ENCODE data around the gene OR1Q1.
"Not testable (repeated sequence)": the region's sequence is repeated elsewhere in the genome, so short reads cannot be mapped to it uniquely, and the experiment has no call there.

OR1Q1 gene, protein sequence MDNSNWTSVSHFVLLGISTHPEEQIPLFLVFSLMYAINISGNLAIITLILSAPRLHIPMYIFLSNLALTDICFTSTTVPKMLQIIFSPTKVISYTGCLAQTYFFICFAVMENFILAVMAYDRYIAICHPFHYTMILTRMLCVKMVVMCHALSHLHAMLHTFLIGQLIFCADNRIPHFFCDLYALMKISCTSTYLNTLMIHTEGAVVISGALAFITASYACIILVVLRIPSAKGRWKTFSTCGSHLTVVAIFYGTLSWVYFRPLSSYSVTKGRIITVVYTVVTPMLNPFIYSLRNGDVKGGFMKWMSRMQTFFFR

DNA sequence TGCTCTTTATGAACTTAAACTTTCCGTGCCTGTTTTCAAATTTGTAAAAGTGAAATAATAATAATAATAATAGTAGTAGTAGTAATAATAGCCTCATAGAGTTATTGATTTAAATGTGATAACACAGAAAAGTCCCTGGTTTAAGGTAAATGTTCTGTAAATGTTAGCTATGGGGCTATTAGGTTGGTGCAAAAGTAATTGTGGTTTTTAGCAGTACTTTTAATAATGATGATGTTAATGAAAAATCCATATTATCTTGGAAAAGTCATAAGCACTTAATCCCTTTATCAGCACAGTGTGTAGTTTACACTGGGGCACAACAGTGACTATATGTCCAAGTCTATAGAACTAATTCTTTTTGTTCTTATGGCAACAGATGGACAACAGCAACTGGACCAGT lies at the start of gene OR1Q1:
Gene OR1Q1, plus strand, starts transcription at position 377 of the 400 bp plus-strand sequence. Its CDS starts 0 bp downstream, at position 377.
- no peak for DNase-seq

DNA sequence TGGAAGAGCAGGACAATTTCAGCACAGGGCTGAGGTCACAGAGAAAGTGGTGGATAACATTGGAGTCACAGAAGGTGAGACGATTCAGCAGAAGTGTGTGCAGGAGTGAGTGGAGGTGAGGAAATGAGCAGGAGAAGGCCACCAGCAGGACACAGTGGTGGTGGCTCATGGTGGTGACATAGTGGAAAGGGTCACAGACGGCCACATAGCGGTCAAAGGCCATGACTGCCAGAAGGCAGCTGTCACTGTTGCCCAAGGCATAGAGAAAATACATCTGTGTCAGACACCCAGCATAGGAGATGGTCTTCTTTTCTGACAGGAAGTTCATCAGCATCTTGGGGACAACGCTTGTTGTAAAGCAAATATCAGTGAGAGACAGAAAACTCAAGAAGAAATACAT lies 46.6 kb upstream of the OR1Q1 start:
- DNase-seq, result no peak

DNA sequence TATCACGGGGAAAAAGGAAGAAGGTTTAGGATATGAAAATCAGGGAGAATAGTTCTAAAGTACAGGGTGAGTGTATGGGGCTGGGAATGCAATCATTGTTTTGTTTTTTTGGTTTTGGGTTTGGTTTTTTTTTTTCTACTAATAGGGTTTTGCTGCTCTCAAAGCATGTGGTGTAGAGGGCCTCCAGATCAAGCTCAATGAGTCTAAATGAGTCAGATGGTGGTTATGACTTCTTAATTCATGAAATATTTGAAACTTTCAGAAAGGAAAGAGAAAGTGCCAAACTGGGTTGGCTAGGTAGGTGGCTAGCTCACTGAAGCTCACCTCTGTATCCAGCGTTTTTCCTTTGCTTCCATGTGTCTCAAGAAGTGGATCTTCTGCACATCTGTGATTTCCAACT lies 42.1 kb upstream of the OR1Q1 start:
- no peak for DNase-seq

DNA sequence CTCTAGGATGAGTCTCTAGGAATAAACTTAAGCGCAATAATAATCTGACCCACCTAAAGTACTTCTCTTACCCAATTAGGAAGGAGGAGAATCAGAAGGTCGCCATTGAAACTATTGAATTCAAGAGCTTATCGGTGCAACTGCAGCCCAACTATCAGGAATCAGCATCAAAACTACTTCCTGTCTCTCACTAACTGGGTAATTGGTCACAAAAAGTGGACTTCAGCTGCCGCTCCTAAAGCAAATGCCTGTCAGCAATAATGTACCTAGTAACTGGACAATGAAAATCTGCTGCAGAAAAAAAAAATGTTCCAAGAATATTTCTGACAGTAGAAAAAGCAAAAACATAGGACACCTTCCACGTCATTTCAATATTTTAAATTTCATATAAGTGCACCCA lies 34.7 kb upstream of the OR1Q1 start:
- DNase-seq, result no peak

DNA sequence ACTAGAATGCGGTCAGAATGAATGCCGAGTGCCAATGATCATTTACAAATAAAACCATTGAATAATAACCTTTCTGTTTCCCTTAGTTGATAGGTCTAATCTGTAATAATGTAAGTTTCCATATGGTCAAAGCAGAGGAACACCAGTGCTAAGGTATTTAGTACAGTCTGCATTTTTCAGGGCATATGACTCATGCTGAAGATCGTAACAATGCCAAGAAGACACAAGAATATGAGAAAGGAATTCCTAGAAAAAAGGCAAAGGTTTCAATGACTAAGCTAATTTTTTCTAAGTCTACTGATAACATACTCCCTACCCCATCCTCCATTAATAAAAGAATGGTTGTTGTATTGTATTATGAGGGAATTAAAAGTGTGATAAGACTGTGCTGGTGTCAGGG lies 34.2 kb upstream of the OR1Q1 start:
- DNase-seq, result no peak

DNA sequence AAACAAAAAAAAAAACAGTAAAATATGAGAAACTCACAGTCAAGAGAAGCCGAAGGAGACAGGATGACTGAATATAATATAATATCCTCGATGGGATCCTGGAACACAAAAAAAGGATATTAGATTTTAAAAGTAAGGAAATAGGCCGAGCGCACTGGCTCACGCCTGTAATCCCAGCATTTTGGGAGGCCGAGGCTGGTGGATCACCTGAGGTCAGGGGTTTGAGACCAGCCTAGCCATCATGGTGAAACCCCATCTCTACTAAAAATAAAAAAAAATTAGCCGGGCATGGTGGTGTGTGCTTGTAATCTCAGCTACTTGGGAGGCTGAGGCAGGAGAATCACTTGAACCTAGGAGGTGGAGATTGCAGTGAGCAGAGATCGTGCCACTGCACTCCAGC lies 31.3 kb upstream of the OR1Q1 start, which contains the start of gene OR1L8:
Gene OR1L8, minus strand, starts transcription at position 101 of the 400 bp plus-strand sequence. CDS start 14,907 bp downstream, outside the sequence.
- DNase-seq, result not testable (repeated sequence)

DNA sequence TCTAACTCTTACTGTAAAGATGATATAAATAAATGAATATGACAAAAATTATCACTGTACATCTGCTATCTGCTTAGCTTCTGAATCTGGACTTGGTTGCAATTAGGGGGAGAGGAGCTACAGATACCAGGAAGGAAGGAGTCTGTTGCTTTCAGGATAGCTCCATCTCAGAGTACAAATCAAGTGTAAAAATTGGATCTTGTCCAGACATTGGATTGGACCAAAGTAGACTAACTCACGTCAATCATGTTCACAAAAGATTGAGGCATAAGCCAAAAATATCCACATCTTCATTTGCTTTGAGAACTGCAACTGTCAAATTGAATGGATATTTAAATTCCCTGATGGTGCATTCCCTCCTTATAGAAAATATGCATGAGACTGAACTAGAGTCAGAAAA lies 8.8 kb upstream of the OR1Q1 start:
- DNase-seq, result no peak

DNA sequence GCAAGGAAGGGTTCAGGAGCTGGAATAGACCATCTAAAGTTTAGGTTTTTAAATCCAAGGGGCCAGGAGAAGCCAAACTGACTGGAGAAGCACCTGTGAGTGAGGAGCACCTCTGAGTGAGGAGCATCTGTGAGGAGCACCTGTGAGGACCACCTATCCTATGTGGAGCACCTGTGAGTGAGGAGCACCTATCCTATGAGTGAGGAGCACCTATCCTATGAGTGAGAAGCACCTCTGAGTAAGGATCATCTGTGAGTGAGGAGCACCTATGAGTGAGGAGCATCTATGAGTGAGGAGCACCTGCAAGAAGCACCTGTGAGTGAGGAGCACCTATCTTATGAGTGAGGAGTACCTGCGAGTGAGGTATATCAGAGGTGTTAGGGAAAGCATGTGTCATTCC lies 8.0 kb upstream of the OR1Q1 start:
- no peak for DNase-seq

DNA sequence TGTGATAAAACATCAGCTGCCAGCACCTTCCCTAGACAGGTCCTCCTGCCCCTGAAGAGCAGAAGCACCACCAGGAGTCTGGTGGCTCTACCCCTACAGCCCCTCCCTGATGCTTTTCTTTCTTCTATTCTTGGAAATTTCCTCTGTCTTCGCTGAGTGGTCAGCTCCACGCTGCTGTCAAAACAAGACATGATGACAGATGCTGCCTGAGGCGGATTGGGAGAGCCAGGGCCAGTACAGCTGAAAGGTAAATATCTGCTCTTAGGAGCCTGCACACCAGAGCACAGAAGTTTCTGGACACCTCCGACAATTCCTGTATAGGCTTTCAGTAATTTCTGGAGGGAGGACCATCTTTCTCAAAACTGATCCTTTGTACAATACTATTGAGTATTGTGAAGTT lies 4.7 kb upstream of the OR1Q1 start:
- DNase-seq, result no peak

DNA sequence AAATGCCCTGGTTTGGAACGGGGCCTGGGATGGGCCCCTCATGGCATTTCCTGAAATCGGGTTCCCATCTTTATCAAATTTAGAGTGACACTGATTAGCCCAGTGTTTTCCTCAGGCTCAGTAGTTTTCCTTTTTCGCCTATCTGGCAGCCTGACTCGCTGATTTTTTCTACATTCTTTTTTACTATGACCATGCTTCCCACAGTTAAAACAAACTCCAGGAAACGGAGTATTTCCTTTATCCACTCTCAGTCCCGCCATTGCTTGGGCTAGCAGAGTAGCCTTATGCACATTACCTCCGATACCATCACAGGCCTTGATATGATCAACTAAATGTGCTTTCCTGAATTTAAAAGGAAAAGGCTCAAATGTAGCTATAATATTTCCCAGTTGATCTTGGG lies 5.5 kb downstream of the OR1Q1 start:
- no peak for DNase-seq

DNA sequence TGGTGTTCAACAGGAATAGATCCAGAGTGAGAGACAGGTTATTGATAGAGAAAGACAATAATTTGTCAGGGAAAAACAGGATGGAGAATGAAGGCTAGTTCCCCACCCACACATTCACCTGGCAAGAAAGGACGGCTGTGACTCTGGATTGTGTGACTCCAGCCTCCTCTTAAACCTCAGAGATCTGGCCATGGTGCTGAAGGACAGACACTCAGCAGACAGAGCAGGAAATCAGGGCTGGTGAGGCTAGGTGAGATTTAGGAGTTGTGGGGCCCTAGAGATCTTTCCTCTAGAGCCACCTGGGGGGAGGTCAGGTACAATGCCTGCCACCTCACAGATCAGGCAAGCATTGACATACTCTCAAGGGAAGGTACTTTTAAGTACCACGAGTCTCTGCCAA lies 27.7 kb downstream of the OR1Q1 start:
- DNase-seq, result no peak

DNA sequence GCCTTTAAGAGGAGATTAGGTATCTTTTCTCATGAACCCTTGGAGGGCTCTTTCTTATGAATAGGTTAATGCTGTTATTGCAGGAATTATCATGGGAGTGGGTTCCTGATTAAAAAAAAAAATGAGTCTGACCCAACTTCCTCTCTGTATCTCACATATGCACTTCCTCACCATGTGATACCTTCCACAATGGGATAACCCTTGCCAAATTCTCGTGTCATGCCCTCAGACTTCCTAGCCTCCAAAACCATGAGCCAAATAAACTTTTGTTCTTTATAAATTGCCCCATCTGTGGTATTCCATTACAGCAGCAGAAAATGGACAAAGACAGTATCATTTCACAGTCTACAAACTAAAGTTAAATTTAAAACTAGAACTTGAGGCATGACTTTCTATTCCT lies 41.8 kb downstream of the OR1Q1 start:
- no peak for DNase-seq

DNA sequence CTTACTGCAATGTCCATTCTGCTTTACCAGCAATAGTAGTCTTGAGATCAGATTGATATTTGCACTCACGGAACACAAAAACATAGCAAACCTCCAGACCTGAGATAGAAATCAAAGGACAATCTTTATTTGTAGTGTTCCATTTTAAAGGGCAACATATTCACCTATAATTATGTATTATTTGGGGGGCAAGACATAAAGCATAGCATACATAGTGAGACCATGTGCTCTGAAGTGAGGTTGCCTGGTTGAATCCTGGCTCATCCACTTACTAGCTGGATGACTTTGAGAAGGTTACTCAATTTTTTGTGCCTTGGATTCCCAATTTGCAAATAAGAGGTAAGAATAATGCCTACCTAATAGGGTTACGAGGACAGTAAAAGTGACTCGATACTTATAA lies 43.0 kb downstream of the OR1Q1 start, which contains the start of gene OR1B1:
Gene OR1B1, minus strand, starts transcription at position 101 of the 400 bp plus-strand sequence.
- no peak for DNase-seq

DNA sequence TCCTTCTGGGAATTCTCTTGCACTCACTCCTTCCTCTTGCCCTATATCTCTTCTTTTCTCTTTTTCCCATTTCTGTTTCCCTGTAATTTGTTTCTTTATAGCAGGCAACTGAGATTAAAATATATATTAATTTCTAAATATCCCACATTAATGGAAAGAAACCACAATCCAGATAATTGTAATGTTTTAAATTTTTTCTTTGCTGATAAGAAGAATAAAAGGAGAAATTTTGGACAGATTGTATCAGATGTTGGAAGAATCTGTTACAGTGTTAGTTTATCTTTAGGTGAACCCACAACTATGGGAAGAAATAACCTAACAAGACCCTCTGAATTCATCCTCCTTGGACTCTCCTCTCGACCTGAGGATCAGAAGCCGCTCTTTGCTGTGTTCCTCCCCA lies 46.9 kb downstream of the OR1Q1 start, which contains the start of gene OR1L1:
Gene OR1L1, plus strand, starts transcription at position 301 of the 400 bp plus-strand sequence. Its CDS starts 0 bp downstream, at position 301.
- no peak for DNase-seq
